Astrocyte (in vitro differentiated cells and primary cell): ENCODE measurements around the gene IQCE. TPM values are rescaled to one million over a fixed set of nuclear protein-coding genes. Genes with fewer than 3 reads are reported as not detected.

Source experiments
- DNase-seq: peaks from one replicate; pipeline ENCODE4 v3.0.0-alpha.2; 2010; ENCODE audit warnings: low read depth
- FAIRE-seq: peaks from 2 replicates; lab custom pipeline; 2011; peaks lifted over from hg19 to GRCh38; lab: Jason Lieb, UNC
- H2AFZ ChIP-seq: 2 replicates; pipeline ENCODE4 v1.6.0; 2012; ENCODE audit warnings: low read depth, low read length, inconsistent platforms
- H3K27ac ChIP-seq: 2 replicates; pipeline ENCODE4 v1.5.1; 2011; ENCODE audit warnings: low read depth, low read length, inconsistent platforms
- H3K27me3 ChIP-seq: 2 replicates; pipeline ENCODE4 v1.6.0; 2011; ENCODE audit warnings: low read length, inconsistent platforms; ENCODE audit not compliant: insufficient read depth
- H3K36me3 ChIP-seq: 2 replicates; pipeline ENCODE4 v1.5.1; 2011; ENCODE audit warnings: low read length, inconsistent platforms; ENCODE audit not compliant: insufficient read depth
- H3K4me1 ChIP-seq: 2 replicates; pipeline ENCODE4 v1.5.1; 2011; ENCODE audit warnings: low read length, inconsistent platforms; ENCODE audit not compliant: insufficient read depth
- H3K4me2 ChIP-seq: 2 replicates; pipeline ENCODE4 v1.6.0; 2012; ENCODE audit warnings: low read length, inconsistent platforms
- H3K4me3 ChIP-seq: 2 replicates; pipeline ENCODE4 v1.5.1; 2011; ENCODE audit warnings: low read depth, mild to moderate bottlenecking, low read length, inconsistent platforms; ENCODE audit not compliant: insufficient read depth
- H3K79me2 ChIP-seq: 2 replicates; pipeline ENCODE4 v1.6.0; 2012; ENCODE audit warnings: mild to moderate bottlenecking, low read length, inconsistent platforms; ENCODE audit not compliant: insufficient read depth
- H3K9ac ChIP-seq: 2 replicates; pipeline ENCODE4 v1.6.0; 2012; ENCODE audit warnings: mild to moderate bottlenecking, low read length, inconsistent platforms
- H3K9me3 ChIP-seq: 2 replicates; pipeline ENCODE4 v1.5.1; 2012; ENCODE audit warnings: low read depth, mild to moderate bottlenecking, low read length, inconsistent platforms; ENCODE audit not compliant: insufficient read depth
- H4K20me1 ChIP-seq: 2 replicates; pipeline ENCODE4 v1.6.0; 2012; ENCODE audit warnings: low read length, inconsistent platforms; ENCODE audit not compliant: insufficient read depth
- H3K27ac Mint-ChIP-seq: one replicate; pipeline ENCODE4 v1.8.0; 2021; ENCODE audit warnings: mild to moderate bottlenecking, mixed read lengths; ENCODE audit not compliant: unreplicated experiment
- H3K27me3 Mint-ChIP-seq: one replicate; pipeline ENCODE4 v1.8.0; 2021; ENCODE audit warnings: low read depth, mixed read lengths; ENCODE audit not compliant: unreplicated experiment
- H3K36me3 Mint-ChIP-seq: one replicate; pipeline ENCODE4 v1.8.0; 2021; ENCODE audit warnings: low read depth, mixed read lengths; ENCODE audit not compliant: unreplicated experiment
- H3K4me1 Mint-ChIP-seq: one replicate; pipeline ENCODE4 v1.8.0; 2021; ENCODE audit warnings: low read depth, mixed read lengths; ENCODE audit not compliant: unreplicated experiment
- H3K4me3 Mint-ChIP-seq: one replicate; pipeline ENCODE4 v1.8.0; 2021; ENCODE audit warnings: mild to moderate bottlenecking, moderate library complexity, mixed read lengths; ENCODE audit not compliant: unreplicated experiment
- H3K9me3 Mint-ChIP-seq: one replicate; pipeline ENCODE4 v1.8.0; 2021; ENCODE audit warnings: mild to moderate bottlenecking, mixed read lengths; ENCODE audit not compliant: unreplicated experiment
- CTCF ChIP-seq: IDR thresholded peaks from 2 replicates; pipeline ENCODE4 v1.5.1; 2011; ENCODE audit warnings: low read depth, mild to moderate bottlenecking, inconsistent platforms, low read length, moderate library complexity; ENCODE audit not compliant: insufficient read depth
- EZH2 ChIP-seq: IDR thresholded peaks from 2 replicates; pipeline ENCODE4 v1.6.1; 2012; ENCODE audit warnings: mild to moderate bottlenecking, low read length, inconsistent platforms; ENCODE audit not compliant: insufficient read depth
- total RNA-seq: library from RNA; stranded (reverse); gene quantifications from 2 replicates; pipeline ENCODE4 v1.2.1, GENCODE V29; 2021

Gene IQCE
- total RNA-seq, 1 donor from 2014 or later = 13.1 TPM

GRCh38 chr7:2623698-2624014 is 64.9 kb downstream of the IQCE start:
- no peak for TF ChIP-seq CTCF
- TF ChIP-seq EZH2 = no peak
- no peak overlapping the region for H3K27ac ChIP-seq
- H3K4me3 ChIP-seq = no peak overlapping the region
- peaks cover 44% of the 10 kb centered on the region for H3K4me1 ChIP-seq
- no peaks in the 10 kb centered on the region for H3K27me3 Mint-ChIP-seq
- no peak for DNase-seq
- H3K4me3 Mint-ChIP-seq = no peak overlapping the region
- H3K4me2 ChIP-seq = no peak overlapping the region
- H3K9ac ChIP-seq = no peak overlapping the region
- no peaks in the 10 kb centered on the region for H3K36me3 ChIP-seq
- H3K4me1 Mint-ChIP-seq = peaks cover 14% of the 10 kb centered on the region
- no peaks in the 10 kb centered on the region for H3K36me3 Mint-ChIP-seq
- H3K9me3 ChIP-seq = no peaks in the 10 kb centered on the region
- H3K27ac Mint-ChIP-seq = no peak overlapping the region
- no peaks in the 10 kb centered on the region for H3K9me3 Mint-ChIP-seq
- H2AFZ ChIP-seq = no peak overlapping the region
- no peaks in the 10 kb centered on the region for H3K79me2 ChIP-seq
- no peaks in the 10 kb centered on the region for H4K20me1 ChIP-seq
- H3K27me3 ChIP-seq = no peaks in the 10 kb centered on the region
- FAIRE-seq = no peak

GRCh38 chr7:2624293-2624886 is 65.6 kb downstream of the IQCE start:
- Histone ChIP-seq H3K36me3 (no peaks in the 10 kb centered on the region), H3K27me3 (no peaks in the 10 kb centered on the region), H3K4me3 (no peak overlapping the region), H3K79me2 (no peaks in the 10 kb centered on the region), H3K4me1 (peaks cover 37% of the 10 kb centered on the region), H3K9ac (peak overlapping the region; percentile 16), H3K27ac (peak overlapping the region; percentile 64), H4K20me1 (no peaks in the 10 kb centered on the region), H2AFZ (peak overlapping the region; percentile 45), H3K4me2 (peak overlapping the region; percentile 27), H3K9me3 (no peaks in the 10 kb centered on the region)
- H3K36me3 Mint-ChIP-seq = no peaks in the 10 kb centered on the region
- peak overlapping the region; percentile 72 for H3K27ac Mint-ChIP-seq
- no peaks in the 10 kb centered on the region for H3K27me3 Mint-ChIP-seq
- no peak overlapping the region for H3K4me3 Mint-ChIP-seq
- TF ChIP-seq CTCF (no peak), EZH2 (no peak)
- no peak for DNase-seq
- H3K4me1 Mint-ChIP-seq = peaks cover 11% of the 10 kb centered on the region
- FAIRE-seq = no peak
- H3K9me3 Mint-ChIP-seq = no peaks in the 10 kb centered on the region

GRCh38 chr7:2626498-2627117 is 67.8 kb downstream of the IQCE start:
- Histone ChIP-seq H4K20me1 (no peaks in the 10 kb centered on the region), H3K79me2 (no peaks in the 10 kb centered on the region), H3K27ac (peak overlapping the region; percentile 33), H3K4me3 (no peak overlapping the region), H3K9me3 (no peaks in the 10 kb centered on the region), H3K4me1 (peaks cover 34% of the 10 kb centered on the region), H3K4me2 (no peak overlapping the region), H3K27me3 (no peaks in the 10 kb centered on the region), H3K36me3 (no peaks in the 10 kb centered on the region), H3K9ac (peak overlapping the region; percentile 64), H2AFZ (peak overlapping the region; percentile 34)
- no peak for FAIRE-seq
- no peaks in the 10 kb centered on the region for H3K9me3 Mint-ChIP-seq
- peak; percentile 85 for DNase-seq
- H3K4me1 Mint-ChIP-seq = peaks cover 11% of the 10 kb centered on the region
- no peak overlapping the region for H3K27ac Mint-ChIP-seq
- H3K4me3 Mint-ChIP-seq = no peak overlapping the region
- no peaks in the 10 kb centered on the region for H3K27me3 Mint-ChIP-seq
- no peak for TF ChIP-seq EZH2
- no peak for TF ChIP-seq CTCF
- H3K36me3 Mint-ChIP-seq = no peaks in the 10 kb centered on the region
